HS-27A (cell line): ENCODE data around the gene IFI27.
"Not testable (repeated sequence)": the region's sequence is repeated elsewhere in the genome, so short reads cannot be mapped to it uniquely, and the experiment has no call there.

ENCODE experiments used
- DNase-seq: peaks from one replicate; pipeline ENCODE4 v3.0.0-alpha.2; 2012; ENCODE audit warnings: low read depth, missing footprints

IFI27 gene

DNA sequence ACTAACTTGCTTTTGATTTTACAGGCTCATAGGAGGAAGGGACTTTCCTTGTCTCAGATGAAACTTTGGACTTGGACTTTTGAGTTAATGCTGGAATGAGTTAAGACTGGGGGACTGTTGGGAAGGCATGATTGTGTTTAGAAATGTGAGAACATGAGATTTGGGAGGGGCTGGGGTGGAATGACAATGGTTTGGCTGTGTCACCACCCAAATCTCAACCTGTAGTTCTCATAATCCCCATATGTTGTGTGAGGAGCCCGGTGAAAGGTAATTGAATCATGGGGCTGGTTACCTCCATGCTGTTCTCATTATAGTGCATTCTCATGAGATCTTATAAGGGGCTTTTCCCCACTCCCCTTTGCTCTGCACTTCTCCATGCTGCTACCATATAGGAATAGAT, 45.6 kb downstream of the IFI27 start:
- not testable (repeated sequence) for DNase-seq

DNA sequence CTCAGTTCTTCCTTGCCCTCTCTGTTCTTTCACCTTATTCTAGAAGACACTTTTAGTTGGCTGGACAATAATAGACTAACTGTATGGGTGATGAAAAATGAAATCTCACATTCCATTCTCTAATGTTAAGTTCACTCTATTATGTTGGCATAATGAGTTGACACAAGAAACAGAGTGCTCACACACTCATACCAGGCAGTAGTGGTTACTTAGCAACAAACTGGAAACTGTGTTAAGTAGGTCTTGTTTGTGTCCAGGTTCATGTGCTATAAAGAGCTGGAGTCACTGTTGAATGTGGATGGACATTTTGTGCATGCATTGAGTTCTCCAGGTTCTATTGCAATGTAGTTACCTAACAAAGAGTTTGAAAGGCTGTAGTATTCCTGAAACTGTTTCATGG, 46.7 kb downstream of the IFI27 start:
- no peak for DNase-seq

- no peak for DNase-seq
Measured at GRCh38 chr14:94158239-94158883, 47.8 kb downstream of the IFI27 start.

DNA sequence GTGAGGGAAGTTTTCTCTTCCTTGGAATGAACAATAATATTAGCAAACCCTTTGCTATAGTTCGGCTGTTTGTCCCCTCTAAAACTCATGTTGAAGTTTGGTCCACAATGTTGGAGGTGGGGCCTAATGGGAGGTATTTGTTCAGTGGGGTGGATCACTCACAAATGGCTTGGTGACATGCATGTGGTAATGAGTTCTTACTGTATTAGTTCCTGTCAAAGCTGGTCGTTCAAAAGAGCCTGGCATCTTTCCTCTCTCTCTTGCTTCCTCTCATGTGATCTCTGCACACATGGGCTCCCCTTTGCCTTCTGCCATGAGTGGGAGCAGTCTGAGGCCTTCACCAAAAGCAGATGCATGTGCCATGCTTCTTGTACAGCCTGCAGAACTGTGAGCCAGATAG, 50.5 kb downstream of the IFI27 start:
- no peak for DNase-seq

- DNase-seq = no peak
Measured at GRCh38 chr14:94161981-94162380, 51.4 kb downstream of the IFI27 start.

- DNase-seq = no peak
Measured at GRCh38 chr14:94162466-94162865, 51.9 kb downstream of the IFI27 start.

- DNase-seq = no peak
Measured at GRCh38 chr14:94163796-94164195, 53.3 kb downstream of the IFI27 start.

- no peak for DNase-seq
Measured at GRCh38 chr14:94164685-94165431, 54.3 kb downstream of the IFI27 start.

DNA sequence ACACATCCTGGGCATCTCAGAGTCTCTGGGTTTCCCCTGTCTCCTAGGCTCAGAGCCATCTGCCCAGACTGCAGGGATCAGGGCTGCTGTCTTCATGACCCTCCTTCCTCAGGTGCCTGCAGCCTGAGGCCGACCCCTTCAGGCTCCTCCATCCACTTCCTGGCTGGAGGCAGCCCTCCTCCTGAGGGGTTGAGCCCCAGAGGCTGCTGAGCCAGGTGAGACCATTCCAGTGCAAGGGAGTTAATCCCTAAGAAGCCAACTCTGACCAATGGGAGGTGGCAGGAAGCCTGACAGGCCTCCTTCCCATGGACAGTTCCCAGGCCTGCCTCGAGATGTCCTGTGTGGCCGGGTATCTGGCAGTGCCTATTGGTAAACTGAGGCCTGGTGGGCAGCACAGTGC, 55.2 kb downstream of the IFI27 start:
- DNase-seq = no peak
